Smooth muscle cell (in vitro differentiated cells): ENCODE measurements around the gene NAP1L4. TPM values are rescaled to one million over a fixed set of nuclear protein-coding genes. Genes with fewer than 3 reads are reported as not detected.

Experiments
- DNase-seq: peaks from one replicate; lab custom pipeline; 2025; ENCODE audit not compliant: unreplicated experiment; lab: John Stamatoyannopoulos, UW
- H2AFZ ChIP-seq: fragments of 200-600 bp; sonication (generic); 2 replicates; pipeline ENCODE4 v1.6.0; 2016; ENCODE audit warnings: antibody characterized with exemption, low read depth, mild to moderate bottlenecking
- H3F3A ChIP-seq: fragments of 200-600 bp; sonication (generic); 2 replicates; pipeline ENCODE4 v1.6.0; 2017; ENCODE audit warnings: antibody characterized with exemption, low read depth
- H3K27ac ChIP-seq: fragments of 200-600 bp; sonication (generic); 2 replicates; pipeline ENCODE4 v1.5.1; 2016; ENCODE audit warnings: low read depth, mild to moderate bottlenecking
- H3K27me3 ChIP-seq: fragments of 200-600 bp; sonication (generic); 2 replicates; pipeline ENCODE4 v1.6.1; 2016; ENCODE audit warnings: low read depth, mild to moderate bottlenecking
- H3K36me3 ChIP-seq: fragments of 200-600 bp; sonication (generic); 2 replicates; pipeline ENCODE4 v1.5.1; 2016; ENCODE audit warnings: low read depth
- H3K4me1 ChIP-seq: fragments of 200-600 bp; sonication (generic); 2 replicates; pipeline ENCODE4 v1.5.1; 2016; ENCODE audit warnings: low read depth
- H3K4me2 ChIP-seq: fragments of 200-600 bp; sonication (generic); 2 replicates; pipeline ENCODE4 v1.6.0; 2016; ENCODE audit warnings: mild to moderate bottlenecking
- H3K4me3 ChIP-seq: fragments of 200-600 bp; sonication (generic); 2 replicates; pipeline ENCODE4 v1.5.1; 2016; ENCODE audit warnings: mild to moderate bottlenecking
- H3K79me2 ChIP-seq: fragments of 200-600 bp; sonication (generic); 2 replicates; pipeline ENCODE4 v1.6.0; 2016; ENCODE audit warnings: low read depth, mild to moderate bottlenecking
- H3K9ac ChIP-seq: fragments of 200-600 bp; sonication (generic); 2 replicates; pipeline ENCODE4 v1.6.0; 2016; ENCODE audit warnings: low read depth
- H3K9me3 ChIP-seq: fragments of 200-600 bp; sonication (generic); replicated peaks from 2 replicates; pipeline ENCODE4 v1.5.1; 2016; ENCODE audit warnings: low read depth
- H4K20me1 ChIP-seq: fragments of 200-600 bp; sonication (generic); 2 replicates; pipeline ENCODE4 v1.6.0; 2016; ENCODE audit warnings: low read depth
- CTCF ChIP-seq: fragments of 200-600 bp; sonication (generic); IDR thresholded peaks from 2 replicates; pipeline ENCODE4 v1.5.1; 2017; ENCODE audit warnings: borderline replicate concordance, mild to moderate bottlenecking, antibody characterized with exemption; ENCODE audit not compliant: insufficient read depth, poor library complexity, severe bottlenecking
- WGBS: methylation state at CpG from one replicate; pipeline ENCODE4 v1.1.7; 2016; ENCODE audit warnings: low lambda C conversion rate; 5-methylcytosine and 5-hydroxymethylcytosine counted together
- polyA plus RNA-seq: library from polyadenylated mRNA; unstranded; fragments of >200 nt; fragmentation: Nextera tagmentation; extraction: Ambion mirVana; gene quantifications from 2 replicates; pipeline ENCODE4 v1.2.1, GENCODE V29; 2016
- total RNA-seq: library from RNA; depleted of rRNA; stranded (reverse); fragments of >200 nt; gene quantifications from 2 replicates; pipeline ENCODE4 v1.2.3, GENCODE V29; 2014

Gene NAP1L4
- total and polyA plus RNA-seq, 2 experiments from 2014 or later = 63.1 to 95.0 TPM

- no peak overlapping the region for H2AFZ ChIP-seq
- H3K36me3 ChIP-seq = no peaks in the 10 kb centered on the region
- TF ChIP-seq CTCF = no peak
- H3K4me2 ChIP-seq = no peak overlapping the region
- peaks cover 18% of the 10 kb centered on the region for H4K20me1 ChIP-seq
- H3F3A ChIP-seq = no peaks in the 10 kb centered on the region
- H3K9me3 ChIP-seq = no peaks in the 10 kb centered on the region
- H3K79me2 ChIP-seq = no peaks in the 10 kb centered on the region
- H3K9ac ChIP-seq = no peak overlapping the region
- no peaks in the 10 kb centered on the region for H3K4me1 ChIP-seq
- 97% methylated on average over 13 of the region's 13 CpGs for WGBS
- H3K27me3 ChIP-seq = no peaks in the 10 kb centered on the region
- no peak for DNase-seq
- H3K4me3 ChIP-seq = no peak overlapping the region
- H3K27ac ChIP-seq = no peak overlapping the region
Observed at GRCh38 chr11:3010004-3010403, 17.9 kb upstream of the NAP1L4 start.

- H3K4me2 ChIP-seq = no peak overlapping the region
- 78% methylated on average over 5 of the region's 5 CpGs for WGBS
- H3K4me3 ChIP-seq = no peak overlapping the region
- H3F3A ChIP-seq = no peaks in the 10 kb centered on the region
- no peaks in the 10 kb centered on the region for H3K4me1 ChIP-seq
- no peak overlapping the region for H3K27ac ChIP-seq
- no peak overlapping the region for H2AFZ ChIP-seq
- H3K9me3 ChIP-seq = no peaks in the 10 kb centered on the region
- H3K27me3 ChIP-seq = no peaks in the 10 kb centered on the region
- no peak for DNase-seq
- no peak for TF ChIP-seq CTCF
- H3K9ac ChIP-seq = no peak overlapping the region
- H3K79me2 ChIP-seq = no peaks in the 10 kb centered on the region
- H3K36me3 ChIP-seq = no peaks in the 10 kb centered on the region
- H4K20me1 ChIP-seq = peaks cover 13% of the 10 kb centered on the region
Observed at GRCh38 chr11:3009481-3009880, 17.4 kb upstream of the NAP1L4 start.

GRCh38 chr11:3008746-3009336 is 16.7 kb upstream of the NAP1L4 start:
- 87% methylated on average over 9 of the region's 9 CpGs for WGBS
- H3F3A ChIP-seq = no peaks in the 10 kb centered on the region
- H3K79me2 ChIP-seq = no peaks in the 10 kb centered on the region
- H3K36me3 ChIP-seq = no peaks in the 10 kb centered on the region
- no peak overlapping the region for H3K9ac ChIP-seq
- no peak for TF ChIP-seq CTCF
- no peak overlapping the region for H3K4me2 ChIP-seq
- no peaks in the 10 kb centered on the region for H3K9me3 ChIP-seq
- H3K27me3 ChIP-seq = no peaks in the 10 kb centered on the region
- H3K4me1 ChIP-seq = no peaks in the 10 kb centered on the region
- H4K20me1 ChIP-seq = peaks cover 9% of the 10 kb centered on the region
- DNase-seq = no peak
- no peak overlapping the region for H2AFZ ChIP-seq
- H3K4me3 ChIP-seq = no peak overlapping the region
- peak overlapping the region; percentile 2 for H3K27ac ChIP-seq

- TF ChIP-seq CTCF = no peak
- H4K20me1 ChIP-seq = no peaks in the 10 kb centered on the region
- H3K4me1 ChIP-seq = no peaks in the 10 kb centered on the region
- H3K4me2 ChIP-seq = no peak overlapping the region
- H3K36me3 ChIP-seq = no peaks in the 10 kb centered on the region
- H3K4me3 ChIP-seq = no peak overlapping the region
- no peaks in the 10 kb centered on the region for H3K79me2 ChIP-seq
- no peak overlapping the region for H2AFZ ChIP-seq
- no peak overlapping the region for H3K27ac ChIP-seq
- no peaks in the 10 kb centered on the region for H3K27me3 ChIP-seq
- no peaks in the 10 kb centered on the region for H3F3A ChIP-seq
- H3K9ac ChIP-seq = no peak overlapping the region
- no peak for DNase-seq
- WGBS = 95% methylated on average over 20 of the region's 20 CpGs
- no peaks in the 10 kb centered on the region for H3K9me3 ChIP-seq
Observed at GRCh38 chr11:3007404-3008010, 15.4 kb upstream of the NAP1L4 start.
